Measurements from ENCODE around the gene DHTKD1.
"Not testable (repeated sequence)": the region's sequence is repeated elsewhere in the genome, so short reads cannot be mapped to it uniquely, and the experiment has no call there.

Gene DHTKD1

GRCh38 chr10:12154516-12154915 lies 85.8 kb downstream of the DHTKD1 start:
- DNase-seq: no peak

DNA sequence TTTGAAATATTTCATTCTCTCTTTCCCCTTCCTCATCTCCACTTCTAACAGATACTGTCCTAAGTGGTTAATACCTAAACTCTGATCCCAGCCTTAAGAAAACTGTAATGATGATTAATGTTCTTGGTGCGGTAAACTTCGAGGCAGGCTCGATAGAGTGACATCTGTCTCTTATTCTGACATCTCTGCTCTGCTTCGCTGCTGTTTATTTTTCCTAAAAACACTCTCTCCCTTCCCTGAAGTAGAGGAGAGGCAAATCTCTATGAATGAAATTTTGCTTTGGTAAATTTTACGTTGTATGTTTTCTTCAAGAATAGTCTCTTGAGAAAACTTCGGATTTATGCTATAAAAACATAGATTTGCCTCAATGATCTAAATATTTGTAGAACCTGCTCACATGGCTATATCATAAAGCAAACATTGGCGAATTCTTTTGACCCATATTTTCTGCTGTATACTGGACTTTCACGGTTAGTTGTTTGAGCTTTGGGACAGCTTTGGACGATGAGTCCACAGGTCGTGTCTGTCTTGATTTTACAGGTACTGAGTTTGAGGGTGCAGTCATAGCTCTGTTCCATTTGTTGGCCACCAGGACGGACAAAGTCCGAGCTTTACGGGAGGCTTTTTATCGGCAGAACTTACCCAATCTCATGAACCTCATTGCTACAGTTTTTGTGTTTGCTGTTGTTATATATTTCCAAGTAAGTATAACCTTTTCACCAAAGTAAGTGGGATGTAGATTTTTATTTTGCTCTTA lies 87.8 kb downstream of the DHTKD1 start:
- no peak for DNase-seq

DNA sequence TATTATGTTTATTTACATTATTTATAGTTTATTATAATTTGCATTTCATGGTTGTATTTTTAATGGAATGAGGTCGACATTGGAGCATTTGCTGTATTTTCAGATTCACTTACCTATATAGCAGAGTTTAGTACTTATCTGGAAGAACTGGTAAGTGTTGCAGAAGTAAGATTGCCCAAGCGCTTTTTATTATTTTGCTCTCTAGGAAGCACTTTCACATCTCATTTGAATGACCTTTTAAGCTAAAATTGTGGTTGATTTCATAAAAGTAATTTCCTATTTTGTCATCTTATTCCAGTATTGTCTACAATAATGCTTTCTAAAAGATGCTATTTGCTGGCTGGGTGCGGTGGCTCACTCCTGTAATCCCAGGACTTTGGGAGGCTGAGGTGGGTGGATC lies 89.4 kb downstream of the DHTKD1 start:
- no peak for DNase-seq

DNA sequence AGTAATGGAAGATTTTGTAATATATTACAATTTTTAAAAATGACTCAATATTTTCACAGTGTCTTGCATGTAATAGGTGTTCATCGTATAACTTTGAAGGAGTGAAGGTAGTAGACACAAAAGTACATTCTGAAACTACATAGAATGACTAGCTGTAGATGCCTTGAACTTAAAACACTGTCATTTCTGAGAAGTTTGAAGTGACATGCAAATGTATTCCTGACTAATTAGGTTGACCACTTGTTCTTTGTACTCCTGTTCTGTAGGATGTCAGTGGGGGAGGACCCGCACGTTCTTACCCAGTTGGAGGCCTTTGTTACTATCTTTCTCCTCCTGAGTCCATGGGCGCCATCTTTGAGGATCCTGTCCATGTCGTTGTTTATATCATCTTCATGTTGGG lies 91.9 kb downstream of the DHTKD1 start:
- no peak for DNase-seq

GRCh38 chr10:12162927-12163326 lies 94.2 kb downstream of the DHTKD1 start:
- no peak for DNase-seq

DNA sequence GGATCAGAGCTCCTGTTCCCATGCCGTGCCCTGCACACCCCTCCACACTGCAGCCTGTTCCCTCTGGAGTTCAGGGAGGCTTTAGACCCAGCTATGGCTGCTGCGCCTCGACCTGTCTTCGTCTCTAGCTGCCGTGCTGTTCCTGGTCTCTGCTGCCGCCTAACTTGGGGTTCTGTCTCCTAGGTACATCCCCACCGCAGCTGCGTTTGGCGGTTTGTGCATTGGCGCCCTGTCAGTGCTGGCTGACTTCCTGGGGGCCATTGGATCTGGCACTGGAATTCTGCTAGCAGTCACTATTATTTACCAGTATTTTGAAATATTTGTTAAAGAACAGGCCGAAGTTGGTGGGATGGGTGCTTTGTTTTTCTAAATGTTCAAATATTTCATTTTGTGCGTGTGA lies 95.3 kb downstream of the DHTKD1 start:
- no peak for DNase-seq

- no peak for DNase-seq
Observed at GRCh38 chr10:12165036-12165435, 96.3 kb downstream of the DHTKD1 start.

DNA sequence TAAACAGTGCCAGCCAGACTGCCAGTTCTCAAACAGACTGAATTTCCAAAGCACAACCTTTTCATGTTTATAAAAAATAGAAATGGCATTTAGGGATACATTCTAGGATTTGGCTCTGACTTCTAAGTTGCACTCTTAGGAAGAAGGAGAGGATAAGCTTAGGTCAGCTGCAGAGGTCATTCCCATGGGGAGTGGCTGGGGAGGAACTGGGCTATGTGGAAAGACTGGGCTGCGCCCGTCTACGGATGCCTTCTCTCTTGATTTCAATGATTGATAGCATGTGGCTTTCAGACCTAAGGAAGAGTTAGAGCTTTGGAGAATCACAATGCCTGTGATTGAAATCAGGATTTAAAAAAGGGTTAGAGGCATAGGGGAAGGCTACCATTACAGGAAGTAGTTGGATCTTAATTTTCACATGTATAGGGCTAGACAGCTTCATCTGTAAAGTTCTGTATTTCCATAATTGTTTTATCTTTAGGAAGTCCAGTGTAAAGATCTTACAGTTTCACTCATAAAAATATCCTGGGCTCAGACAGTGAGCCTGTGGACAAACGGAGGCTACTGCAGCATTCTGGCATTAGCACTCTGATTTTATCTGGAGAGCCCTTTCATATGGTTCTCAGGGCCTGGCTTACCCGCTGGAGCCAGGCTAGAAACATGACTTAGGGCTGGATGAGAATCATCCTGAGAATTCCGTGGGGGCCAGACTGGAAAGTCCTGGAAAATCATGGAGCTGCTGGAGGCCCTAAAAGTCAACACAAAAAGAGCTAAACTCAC lies 97.4 kb downstream of the DHTKD1 start:
- DNase-seq: no peak

- DNase-seq: not testable (repeated sequence)
Observed at GRCh38 chr10:12171512-12171911, 102.8 kb downstream of the DHTKD1 start.

All from NCI-H2171 (cell line).